Smooth muscle cell (in vitro differentiated cells): ENCODE data around the gene CAMTA2. TPM values are rescaled to one million over a fixed set of nuclear protein-coding genes. Genes with fewer than 3 reads are reported as not detected.

Experiments used
- DNase-seq: peaks from one replicate; lab custom pipeline; 2025; ENCODE audit not compliant: unreplicated experiment; lab: John Stamatoyannopoulos, UW
- H2AFZ ChIP-seq: fragments of 200-600 bp; sonication (generic); 2 replicates; pipeline ENCODE4 v1.6.0; 2016; ENCODE audit warnings: antibody characterized with exemption, low read depth, mild to moderate bottlenecking
- H3F3A ChIP-seq: fragments of 200-600 bp; sonication (generic); 2 replicates; pipeline ENCODE4 v1.6.0; 2017; ENCODE audit warnings: antibody characterized with exemption, low read depth
- H3K27ac ChIP-seq: fragments of 200-600 bp; sonication (generic); 2 replicates; pipeline ENCODE4 v1.5.1; 2016; ENCODE audit warnings: low read depth, mild to moderate bottlenecking
- H3K27me3 ChIP-seq: fragments of 200-600 bp; sonication (generic); 2 replicates; pipeline ENCODE4 v1.6.1; 2016; ENCODE audit warnings: low read depth, mild to moderate bottlenecking
- H3K36me3 ChIP-seq: fragments of 200-600 bp; sonication (generic); 2 replicates; pipeline ENCODE4 v1.5.1; 2016; ENCODE audit warnings: low read depth
- H3K4me1 ChIP-seq: fragments of 200-600 bp; sonication (generic); 2 replicates; pipeline ENCODE4 v1.5.1; 2016; ENCODE audit warnings: low read depth
- H3K4me2 ChIP-seq: fragments of 200-600 bp; sonication (generic); 2 replicates; pipeline ENCODE4 v1.6.0; 2016; ENCODE audit warnings: mild to moderate bottlenecking
- H3K4me3 ChIP-seq: fragments of 200-600 bp; sonication (generic); 2 replicates; pipeline ENCODE4 v1.5.1; 2016; ENCODE audit warnings: mild to moderate bottlenecking
- H3K79me2 ChIP-seq: fragments of 200-600 bp; sonication (generic); 2 replicates; pipeline ENCODE4 v1.6.0; 2016; ENCODE audit warnings: low read depth, mild to moderate bottlenecking
- H3K9ac ChIP-seq: fragments of 200-600 bp; sonication (generic); 2 replicates; pipeline ENCODE4 v1.6.0; 2016; ENCODE audit warnings: low read depth
- H3K9me3 ChIP-seq: fragments of 200-600 bp; sonication (generic); replicated peaks from 2 replicates; pipeline ENCODE4 v1.5.1; 2016; ENCODE audit warnings: low read depth
- H4K20me1 ChIP-seq: fragments of 200-600 bp; sonication (generic); 2 replicates; pipeline ENCODE4 v1.6.0; 2016; ENCODE audit warnings: low read depth
- WGBS: methylation state at CpG from one replicate; pipeline ENCODE4 v1.1.7; 2016; ENCODE audit warnings: low lambda C conversion rate; 5-methylcytosine and 5-hydroxymethylcytosine counted together
- polyA plus RNA-seq: library from polyadenylated mRNA; unstranded; fragments of >200 nt; fragmentation: Nextera tagmentation; extraction: Ambion mirVana; gene quantifications from 2 replicates; pipeline ENCODE4 v1.2.1, GENCODE V29; 2016
- total RNA-seq: library from RNA; depleted of rRNA; stranded (reverse); fragments of >200 nt; gene quantifications from 2 replicates; pipeline ENCODE4 v1.2.3, GENCODE V29; 2014
- TF ChIP-seq, protein P1 (sequence below): fragments of 200-600 bp; sonication (generic); IDR thresholded peaks from 2 replicates; pipeline ENCODE4 v1.5.1; 2017; ENCODE audit warnings: borderline replicate concordance, mild to moderate bottlenecking, antibody characterized with exemption; ENCODE audit not compliant: insufficient read depth, poor library complexity, severe bottlenecking

Gene CAMTA2
- total and polyA plus RNA-seq, 2 experiments from 2014 or later, result 5.1 to 26.2 TPM

- Histone ChIP-seq H3K9ac (no peak overlapping the region), H3K79me2 (no peaks in the 10 kb centered on the region), H4K20me1 (no peaks in the 10 kb centered on the region), H3K4me1 (no peaks in the 10 kb centered on the region), H3K4me2 (no peak overlapping the region), H3K4me3 (no peak overlapping the region), H3K9me3 (no peaks in the 10 kb centered on the region), H3F3A (no peaks in the 10 kb centered on the region), H3K27ac (no peak overlapping the region), H3K36me3 (no peaks in the 10 kb centered on the region), H3K27me3 (no peaks in the 10 kb centered on the region), H2AFZ (no peak overlapping the region)
- TF ChIP-seq, protein P1, sequence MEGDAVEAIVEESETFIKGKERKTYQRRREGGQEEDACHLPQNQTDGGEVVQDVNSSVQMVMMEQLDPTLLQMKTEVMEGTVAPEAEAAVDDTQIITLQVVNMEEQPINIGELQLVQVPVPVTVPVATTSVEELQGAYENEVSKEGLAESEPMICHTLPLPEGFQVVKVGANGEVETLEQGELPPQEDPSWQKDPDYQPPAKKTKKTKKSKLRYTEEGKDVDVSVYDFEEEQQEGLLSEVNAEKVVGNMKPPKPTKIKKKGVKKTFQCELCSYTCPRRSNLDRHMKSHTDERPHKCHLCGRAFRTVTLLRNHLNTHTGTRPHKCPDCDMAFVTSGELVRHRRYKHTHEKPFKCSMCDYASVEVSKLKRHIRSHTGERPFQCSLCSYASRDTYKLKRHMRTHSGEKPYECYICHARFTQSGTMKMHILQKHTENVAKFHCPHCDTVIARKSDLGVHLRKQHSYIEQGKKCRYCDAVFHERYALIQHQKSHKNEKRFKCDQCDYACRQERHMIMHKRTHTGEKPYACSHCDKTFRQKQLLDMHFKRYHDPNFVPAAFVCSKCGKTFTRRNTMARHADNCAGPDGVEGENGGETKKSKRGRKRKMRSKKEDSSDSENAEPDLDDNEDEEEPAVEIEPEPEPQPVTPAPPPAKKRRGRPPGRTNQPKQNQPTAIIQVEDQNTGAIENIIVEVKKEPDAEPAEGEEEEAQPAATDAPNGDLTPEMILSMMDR, result no peak
- WGBS, result 83% methylated on average over 1 of the region's 1 CpG
- no peak for DNase-seq
These were observed 32.0 kb upstream of the CAMTA2 start for GRCh38 chr17:5019475-5019956.

- WGBS, result 93% methylated on average over 4 of the region's 4 CpGs
- H3K9ac ChIP-seq, result no peak overlapping the region
- H3K9me3 ChIP-seq, result no peaks in the 10 kb centered on the region
- no peak overlapping the region for H3K4me3 ChIP-seq
- no peaks in the 10 kb centered on the region for H3K27me3 ChIP-seq
- no peak for DNase-seq
- H4K20me1 ChIP-seq, result no peaks in the 10 kb centered on the region
- H3K27ac ChIP-seq, result no peak overlapping the region
- no peaks in the 10 kb centered on the region for H3K36me3 ChIP-seq
- H3K79me2 ChIP-seq, result no peaks in the 10 kb centered on the region
- H2AFZ ChIP-seq, result no peak overlapping the region
- H3F3A ChIP-seq, result no peaks in the 10 kb centered on the region
- H3K4me1 ChIP-seq, result no peaks in the 10 kb centered on the region
- no peak overlapping the region for H3K4me2 ChIP-seq
- TF ChIP-seq, protein P1, result no peak
These were observed 26.9 kb upstream of the CAMTA2 start for GRCh38 chr17:5014357-5014756.

GRCh38 chr17:5011928-5012327, 24.5 kb upstream of the CAMTA2 start:
- DNase-seq, result no peak

More at GRCh38 chr17:5011928-5012327, 24.5 kb upstream of the CAMTA2 start:
- Histone ChIP-seq H4K20me1 (no peaks in the 10 kb centered on the region), H2AFZ (no peak overlapping the region), H3F3A (no peaks in the 10 kb centered on the region), H3K79me2 (no peaks in the 10 kb centered on the region), H3K4me1 (no peaks in the 10 kb centered on the region), H3K9ac (no peak overlapping the region), H3K4me2 (no peak overlapping the region), H3K36me3 (no peaks in the 10 kb centered on the region), H3K27me3 (no peaks in the 10 kb centered on the region), H3K27ac (no peak overlapping the region), H3K4me3 (no peak overlapping the region), H3K9me3 (no peaks in the 10 kb centered on the region)
- TF ChIP-seq, protein P1, result no peak
- 94% methylated on average over 6 of the region's 6 CpGs for WGBS
